Ovary (tissue), 3 donors: ENCODE data around the gene ZMYND8.

ENCODE experiments used
- CTCF ChIP-seq, 3 donors: fragments of 450-650 bp in 2 of 3; fragments of 200-600 bp in 1 of 3; IDR thresholded peaks; one replicate each; pipeline versions ENCODE4 v1.5.1 to v1.8.0; 2016 to 2022; ENCODE audit warnings: antibody characterized with exemption in 3 of 3, mild to moderate bottlenecking in 1 of 3
- EP300 ChIP-seq: sonication (generic); formaldehyde crosslinking; IDR thresholded peaks from one replicate; pipeline ENCODE4 v1.6.1; 2017; ENCODE audit warnings: antibody characterized with exemption
- POLR2A ChIP-seq: fragments of 450-650 bp; IDR thresholded peaks from one replicate; pipeline ENCODE4 v1.6.1; 2017; ENCODE audit warnings: antibody characterized with exemption, mild to moderate bottlenecking, moderate library complexity
- donor health status: DM: no; HTN: no; CAD: no.

GRCh38 chr20:47251154-47252020, 105.1 kb downstream of the ZMYND8 start:
- TF ChIP-seq CTCF (IDR thresholded peaks at IDR 0.05), result no peak
- TF ChIP-seq POLR2A, result no peak
- no peak for TF ChIP-seq EP300
